ENCODE results near the gene SGF29. TPM values are rescaled to one million over a fixed set of nuclear protein-coding genes. Genes with fewer than 3 reads are reported as not detected.
"Not testable (repeated sequence)": the region's sequence is repeated elsewhere in the genome, so short reads cannot be mapped to it uniquely, and the experiment has no call there.

Gene SGF29
- polyA plus RNA-seq, 3 donors = 18.4 to 21.1 (median 20.2) TPM

DNA sequence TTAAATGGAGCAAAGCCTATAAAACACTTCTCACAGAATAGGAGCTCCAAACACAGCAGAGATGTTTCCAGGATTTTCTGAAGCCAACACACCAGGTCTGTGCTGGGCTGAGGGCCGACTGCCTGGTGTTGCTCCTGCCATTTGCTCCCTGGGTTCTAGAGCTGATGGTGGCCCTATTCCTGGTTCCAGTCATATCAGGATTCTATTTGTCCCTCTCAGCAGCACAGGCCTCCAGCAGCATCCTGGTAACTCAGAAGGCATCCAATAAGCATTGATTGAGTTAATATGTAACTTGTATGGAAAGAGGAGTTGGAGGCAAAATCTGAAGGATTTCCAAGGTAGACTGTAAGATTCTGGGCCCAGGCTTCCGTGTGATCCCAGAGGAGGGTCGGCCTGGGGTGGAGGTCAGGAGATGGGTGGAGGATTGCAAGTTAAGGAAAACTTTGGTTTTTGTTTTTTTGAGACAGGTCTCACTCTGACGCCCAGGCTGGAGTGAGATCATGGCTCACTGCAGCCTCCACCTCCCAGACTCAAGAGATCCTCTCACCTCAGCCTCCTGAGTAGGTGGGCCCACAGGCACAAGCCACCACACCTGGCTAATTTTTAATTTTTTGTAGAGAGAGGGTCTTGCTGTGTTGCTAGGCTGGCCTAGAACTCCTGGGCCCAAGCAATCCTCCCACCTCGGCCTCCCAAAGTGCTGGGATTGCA lies 20.6 kb upstream of the SGF29 start:
- no peak for DNase-seq (ENCODE audit: low read depth in 3 of 3, low spot score in 2 of 3)

DNA sequence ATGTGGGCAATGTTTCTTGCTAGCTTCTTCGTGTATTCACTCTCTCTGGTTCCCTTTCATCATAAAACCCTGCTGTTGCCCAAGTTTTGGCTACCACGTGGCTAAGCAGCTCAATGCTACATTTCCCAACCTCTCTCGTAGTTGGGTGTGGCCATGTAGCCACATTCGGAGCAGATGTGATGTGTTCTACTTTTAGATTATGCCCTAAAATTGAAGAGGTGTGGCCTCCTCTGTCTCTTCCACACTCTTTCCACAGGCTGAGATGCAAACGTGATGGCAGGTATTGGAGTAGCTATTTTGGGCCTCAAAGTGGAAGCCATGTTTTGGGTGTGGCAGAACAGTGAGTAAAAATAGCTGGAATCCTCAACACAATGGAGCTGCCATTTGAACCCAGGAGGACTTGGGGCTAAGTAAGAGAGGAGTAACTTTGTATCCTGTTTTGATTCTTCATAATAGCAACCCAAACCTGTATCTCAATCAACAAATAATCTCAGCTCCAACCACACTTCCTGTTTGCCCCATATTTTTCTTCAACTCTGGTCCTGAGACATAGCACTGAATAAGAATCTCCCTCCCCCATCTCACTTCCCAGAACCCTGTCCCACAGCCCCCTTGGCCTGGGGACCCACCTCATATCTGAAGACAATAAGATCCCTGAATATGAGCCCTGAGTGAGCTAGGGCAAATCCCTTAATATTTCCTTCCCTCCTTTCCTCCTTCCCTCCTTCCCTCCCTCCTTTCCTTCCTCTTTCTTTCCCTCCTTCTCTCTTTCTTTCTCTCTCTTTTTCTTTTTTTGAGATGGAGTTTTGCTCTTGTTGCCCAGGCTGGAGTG lies 19.0 kb upstream of the SGF29 start:
- no peak for DNase-seq (ENCODE audit: low read depth in 3 of 3, low spot score in 2 of 3)

DNA sequence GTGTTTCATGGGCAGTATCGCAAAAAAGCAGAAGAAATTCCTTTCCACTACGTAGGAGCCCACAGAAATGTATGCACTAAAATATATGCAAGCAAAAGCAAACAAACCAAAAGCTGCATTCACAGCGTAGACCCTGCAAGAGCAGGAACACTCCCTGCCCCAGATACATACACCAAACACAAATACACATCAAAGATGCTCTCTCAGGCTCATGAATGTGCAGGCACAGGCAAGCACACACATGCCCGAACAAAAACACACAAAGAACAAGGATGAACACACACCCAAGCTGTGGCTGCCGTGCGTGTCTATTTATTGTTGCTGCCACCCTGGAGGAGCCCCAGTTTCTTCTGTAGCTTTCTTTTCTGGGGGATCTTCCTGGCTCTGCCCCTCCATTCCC lies 16.6 kb upstream of the SGF29 start:
- no peak for DNase-seq (ENCODE audit: low read depth in 3 of 3, low spot score in 2 of 3)

GRCh38 chr16:28537964-28538732 lies 15.6 kb upstream of the SGF29 start:
- no peak for DNase-seq (ENCODE audit: low read depth in 3 of 3, low spot score in 2 of 3)

GRCh38 chr16:28538733-28539596 lies 14.8 kb upstream of the SGF29 start, which contains the start of gene NUPR1:
TSS of gene NUPR1 (minus strand) at chr16:28538974. CDS start at chr16:28538907, 67 bp downstream.
- peak in 2 of 3 donors; percentile 45 to 47 for DNase-seq (ENCODE audit: low read depth in 3 of 3, low spot score in 2 of 3)

DNA sequence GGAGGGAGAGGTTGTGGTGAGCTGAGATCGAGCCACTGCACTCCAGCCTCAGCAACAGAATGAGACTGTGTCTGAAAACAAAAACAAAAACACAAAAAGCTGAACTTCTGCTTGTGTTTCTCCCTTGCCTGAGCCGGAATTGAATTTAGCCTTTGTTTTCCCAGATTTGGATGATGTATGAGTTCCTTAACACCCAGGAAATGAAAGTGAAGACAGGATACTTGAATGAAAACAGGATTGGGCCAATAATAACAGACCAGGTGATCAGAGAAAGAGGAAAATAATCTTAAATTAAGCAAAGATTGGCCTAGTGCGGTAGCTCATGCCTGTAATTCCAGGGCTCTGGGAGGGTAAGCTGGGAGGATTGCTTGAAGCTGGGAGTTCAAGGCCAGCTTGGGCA lies 13.4 kb upstream of the SGF29 start:
- DNase-seq (ENCODE audit: low read depth in 3 of 3, low spot score in 2 of 3) = no peak

- DNase-seq (ENCODE audit: low read depth in 3 of 3, low spot score in 2 of 3) = no peak
These were observed 11.1 kb upstream of the SGF29 start for GRCh38 chr16:28542646-28543045.

- no peak for DNase-seq (ENCODE audit: low read depth in 3 of 3, low spot score in 2 of 3)
These were observed 10.6 kb upstream of the SGF29 start for GRCh38 chr16:28543072-28543471.

GRCh38 chr16:28544998-28545397 lies 8.7 kb upstream of the SGF29 start:
- no peak for DNase-seq (ENCODE audit: low read depth in 3 of 3, low spot score in 2 of 3)

DNA sequence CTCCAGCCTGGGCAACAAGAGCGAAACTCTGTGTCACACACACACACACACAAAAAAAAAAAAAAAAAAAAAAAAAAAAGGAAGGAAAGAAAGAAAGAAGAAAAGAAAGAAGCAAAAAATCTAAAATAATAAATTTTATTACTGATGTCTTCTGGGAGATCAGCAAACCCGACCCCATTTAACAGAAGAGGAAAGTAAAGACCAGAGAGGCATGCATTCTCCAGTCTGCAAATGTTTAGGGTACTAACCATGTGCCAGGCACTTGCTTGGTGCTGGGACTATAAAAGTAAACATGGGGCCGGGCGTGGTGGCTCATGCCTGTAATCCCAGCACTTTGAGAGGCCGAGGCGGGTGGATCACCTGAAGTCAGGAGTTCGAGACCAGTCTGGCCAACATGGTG lies 7.8 kb upstream of the SGF29 start:
- DNase-seq (ENCODE audit: low read depth in 3 of 3, low spot score in 2 of 3) = not testable (repeated sequence)

GRCh38 chr16:28546626-28547025 lies 7.1 kb upstream of the SGF29 start:
- no peak for DNase-seq (ENCODE audit: low read depth in 3 of 3, low spot score in 2 of 3)

GRCh38 chr16:28548306-28548802 lies 5.4 kb upstream of the SGF29 start:
- DNase-seq (ENCODE audit: low read depth in 3 of 3, low spot score in 2 of 3) = no peak

DNA sequence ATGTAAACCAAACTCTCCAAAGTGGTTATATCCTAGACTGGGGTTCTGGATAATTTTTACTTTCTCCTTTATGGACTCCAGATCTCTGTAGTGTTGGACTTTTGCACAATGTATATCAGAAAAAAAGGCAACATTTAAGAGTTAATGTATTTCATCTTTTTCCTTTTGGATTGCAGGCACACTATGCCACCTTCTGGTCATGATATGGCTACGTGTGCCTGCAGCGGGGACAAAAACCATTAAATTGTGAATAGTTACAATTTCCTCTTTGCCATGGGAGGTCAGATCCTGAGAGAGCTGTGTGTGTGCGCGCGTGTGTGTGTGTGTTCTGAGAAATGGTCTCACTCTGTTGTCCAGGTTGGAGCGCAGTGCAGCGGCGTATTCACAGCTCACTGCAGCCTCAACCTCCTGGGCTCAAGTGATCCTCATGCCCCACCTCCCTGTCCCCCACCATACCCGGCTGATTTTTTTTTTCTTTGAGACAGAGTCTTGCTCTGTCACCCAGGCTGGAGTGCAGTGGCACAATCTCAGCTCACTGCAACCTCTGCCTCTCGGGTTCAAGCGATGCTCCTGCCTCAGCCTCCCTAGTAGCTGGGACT lies 4.3 kb upstream of the SGF29 start:
- DNase-seq (ENCODE audit: low read depth in 3 of 3, low spot score in 2 of 3) = no peak

GRCh38 chr16:28554634-28555423 lies 1.1 kb downstream of the SGF29 start:
- DNase-seq (ENCODE audit: low read depth in 3 of 3, low spot score in 2 of 3) = no peak

DNA sequence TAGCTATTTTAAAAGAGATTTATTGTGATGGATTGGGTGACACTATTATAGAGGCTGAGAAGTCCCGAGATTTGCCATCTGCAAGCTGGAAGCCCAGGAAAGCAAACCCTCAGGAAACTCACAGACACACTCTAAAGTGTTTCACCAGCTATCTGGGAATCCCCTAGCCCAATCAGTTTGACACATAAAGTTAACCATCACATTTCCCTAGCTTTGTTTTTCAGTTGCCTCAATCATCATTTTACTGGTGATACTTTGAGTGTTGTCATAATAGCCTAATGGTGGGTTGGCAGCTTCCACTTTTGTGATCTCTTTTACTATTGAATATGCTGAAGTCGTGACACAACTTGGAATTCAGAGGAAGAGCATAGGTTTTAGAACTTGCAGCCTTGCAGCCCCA lies 1.8 kb downstream of the SGF29 start:
- DNase-seq (ENCODE audit: low read depth in 3 of 3, low spot score in 2 of 3) = no peak

- DNase-seq (ENCODE audit: low read depth in 3 of 3, low spot score in 2 of 3) = no peak
These were observed 3.2 kb downstream of the SGF29 start for GRCh38 chr16:28556914-28557320.

DNA sequence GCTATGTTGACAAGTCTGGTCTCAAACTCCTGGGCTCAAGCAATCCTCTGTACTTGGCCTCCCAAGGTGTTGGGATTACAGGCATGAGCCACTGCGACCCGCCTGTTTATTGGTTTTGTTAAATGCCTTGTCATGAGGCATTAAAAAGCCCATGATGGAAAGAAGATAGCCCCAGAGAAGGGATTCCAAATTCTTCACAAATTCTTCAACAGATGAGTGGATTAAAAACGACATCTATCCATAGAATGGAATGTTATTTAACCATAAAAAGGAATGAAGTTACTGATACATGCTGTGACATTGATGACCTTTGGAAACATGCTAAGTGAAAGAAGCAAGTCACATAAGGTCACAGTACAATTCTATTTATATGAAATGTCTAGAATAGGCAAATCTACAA lies 4.7 kb downstream of the SGF29 start:
- DNase-seq (ENCODE audit: low read depth in 3 of 3, low spot score in 2 of 3) = no peak

GRCh38 chr16:28561557-28562187 lies 8.0 kb downstream of the SGF29 start:
- DNase-seq (ENCODE audit: low read depth in 3 of 3, low spot score in 2 of 3) = no peak
